ENCODE measurements around the gene KIF6.

Gene KIF6

GRCh38 chr6:39664173-39664572, 61.0 kb downstream of the KIF6 start:
- DNase-seq (ENCODE audit: low spot score), result no peak

- no peak for DNase-seq (ENCODE audit: low spot score)
These were observed 67.7 kb downstream of the KIF6 start for GRCh38 chr6:39657355-39658135.

GRCh38 chr6:39654121-39654520, 71.1 kb downstream of the KIF6 start:
- DNase-seq (ENCODE audit: low spot score), result no peak

GRCh38 chr6:39653612-39654011, 71.6 kb downstream of the KIF6 start:
- no peak for DNase-seq (ENCODE audit: low spot score)

GRCh38 chr6:39649996-39650395, 75.2 kb downstream of the KIF6 start:
- DNase-seq (ENCODE audit: low spot score), result no peak

GRCh38 chr6:39646751-39647420, 78.3 kb downstream of the KIF6 start:
- no peak for DNase-seq (ENCODE audit: low spot score)

- no peak for DNase-seq (ENCODE audit: low spot score)
These were observed 82.9 kb downstream of the KIF6 start for GRCh38 chr6:39642270-39642669.

- DNase-seq (ENCODE audit: low spot score), result no peak
These were observed 86.9 kb downstream of the KIF6 start for GRCh38 chr6:39638126-39638822.

- DNase-seq (ENCODE audit: low spot score), result no peak
These were observed 90.4 kb downstream of the KIF6 start for GRCh38 chr6:39634646-39635341.

GRCh38 chr6:39625209-39625608, 100.0 kb downstream of the KIF6 start:
- no peak for DNase-seq (ENCODE audit: low spot score)

- no peak for DNase-seq (ENCODE audit: low spot score)
These were observed 101.5 kb downstream of the KIF6 start for GRCh38 chr6:39623750-39624149.

GRCh38 chr6:39617520-39617919, 107.7 kb downstream of the KIF6 start:
- DNase-seq (ENCODE audit: low spot score), result no peak

- no peak for DNase-seq (ENCODE audit: low spot score)
These were observed 108.2 kb downstream of the KIF6 start for GRCh38 chr6:39617026-39617425.

- DNase-seq (ENCODE audit: low spot score), result no peak
These were observed 109.6 kb downstream of the KIF6 start for GRCh38 chr6:39615622-39616021.

- no peak for DNase-seq (ENCODE audit: low spot score)
These were observed 110.7 kb downstream of the KIF6 start for GRCh38 chr6:39614393-39614950.

- DNase-seq (ENCODE audit: low spot score), result peak; percentile 30
These were observed 115.0 kb downstream of the KIF6 start for GRCh38 chr6:39610221-39610620.

GRCh38 chr6:39608652-39609345, 116.4 kb downstream of the KIF6 start:
- peak; percentile 78 for DNase-seq (ENCODE audit: low spot score)

GRCh38 chr6:39602601-39603519, 122.3 kb downstream of the KIF6 start:
- no peak for DNase-seq (ENCODE audit: low spot score)

- DNase-seq (ENCODE audit: low spot score), result no peak
These were observed 125.2 kb downstream of the KIF6 start for GRCh38 chr6:39599973-39600372.

GRCh38 chr6:39599341-39599740, 125.9 kb downstream of the KIF6 start:
- no peak for DNase-seq (ENCODE audit: low spot score)

Data from kidney tubule cell (primary cell).